Epithelial cell of prostate (primary cell): ENCODE results near the gene MRTFA.
"Not testable (repeated sequence)": the region's sequence is repeated elsewhere in the genome, so short reads cannot be mapped to it uniquely, and the experiment has no call there.

Source experiments
- DNase-seq: peaks from one replicate; pipeline ENCODE4 v3.0.0-alpha.2; 2011; ENCODE audit warnings: low read depth, low spot score
- H3K27ac ChIP-seq: fragments of 450-650 bp; 2 replicates; pipeline ENCODE4 v1.5.1; 2017; ENCODE audit warnings: mild to moderate bottlenecking

The MRTFA gene

DNA sequence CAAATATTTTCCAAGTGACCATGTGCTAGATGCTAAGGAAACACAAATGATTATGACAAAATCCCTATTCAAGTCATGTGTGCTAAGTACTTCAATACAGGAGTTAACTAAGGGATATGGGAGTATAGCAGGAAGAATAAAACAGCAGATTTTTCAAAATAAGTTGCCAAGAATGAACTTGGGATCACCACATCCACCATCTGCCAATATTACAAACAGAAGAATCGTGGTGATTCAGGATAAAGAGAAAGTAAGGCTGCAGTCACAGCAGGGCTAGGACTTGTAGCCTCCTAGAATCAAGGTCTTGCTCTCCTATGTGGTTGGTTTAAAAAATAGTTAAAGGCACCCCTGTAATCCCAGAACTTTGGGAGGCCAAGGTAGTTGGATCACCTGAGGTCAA, 34.3 kb downstream of the MRTFA start:
- H3K27ac ChIP-seq, result peak overlapping the region; percentile 71
- no peak for DNase-seq

DNA sequence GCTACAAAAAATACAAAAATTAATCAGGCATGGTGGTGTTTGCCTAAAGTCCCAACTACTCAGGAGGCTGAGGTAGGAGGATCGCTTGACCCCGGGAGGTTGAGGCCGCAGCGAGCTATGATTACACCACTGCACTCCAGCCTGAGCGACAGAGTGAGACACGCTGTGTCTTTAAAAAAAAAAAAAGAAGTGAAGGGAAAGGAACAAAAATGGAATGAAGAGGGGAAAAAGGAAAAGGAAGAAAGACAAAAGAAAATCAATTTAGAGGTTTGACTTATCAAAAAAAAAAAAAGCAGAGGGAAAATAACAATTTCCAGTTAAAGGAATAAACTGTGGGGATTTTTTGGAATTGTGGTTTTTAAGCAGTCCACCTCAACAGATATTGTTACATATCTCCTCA, 36.8 kb downstream of the MRTFA start:
- no peak for DNase-seq
- no peak overlapping the region for H3K27ac ChIP-seq

DNA sequence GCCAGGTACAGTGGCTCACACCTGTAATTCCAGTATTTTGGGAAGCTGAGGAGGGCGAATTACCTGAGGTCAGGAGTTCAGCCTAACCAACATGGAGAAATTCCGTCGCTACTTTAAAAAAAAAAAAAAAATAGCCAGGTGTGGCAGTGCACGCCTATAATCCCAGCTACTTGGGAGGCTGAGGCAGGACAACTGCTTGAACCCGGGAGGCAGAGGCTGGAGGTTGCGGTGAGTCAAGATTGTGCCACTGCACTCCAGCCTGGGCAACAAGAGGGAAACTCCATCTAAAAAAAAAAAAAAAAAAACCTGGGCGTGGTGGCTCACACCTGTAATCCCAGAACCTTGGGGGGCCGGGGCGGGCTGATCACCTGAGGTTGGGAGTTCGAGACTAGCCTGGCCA, 37.8 kb downstream of the MRTFA start:
- DNase-seq, result not testable (repeated sequence)
- H3K27ac ChIP-seq, result peak overlapping the region; percentile 81

DNA sequence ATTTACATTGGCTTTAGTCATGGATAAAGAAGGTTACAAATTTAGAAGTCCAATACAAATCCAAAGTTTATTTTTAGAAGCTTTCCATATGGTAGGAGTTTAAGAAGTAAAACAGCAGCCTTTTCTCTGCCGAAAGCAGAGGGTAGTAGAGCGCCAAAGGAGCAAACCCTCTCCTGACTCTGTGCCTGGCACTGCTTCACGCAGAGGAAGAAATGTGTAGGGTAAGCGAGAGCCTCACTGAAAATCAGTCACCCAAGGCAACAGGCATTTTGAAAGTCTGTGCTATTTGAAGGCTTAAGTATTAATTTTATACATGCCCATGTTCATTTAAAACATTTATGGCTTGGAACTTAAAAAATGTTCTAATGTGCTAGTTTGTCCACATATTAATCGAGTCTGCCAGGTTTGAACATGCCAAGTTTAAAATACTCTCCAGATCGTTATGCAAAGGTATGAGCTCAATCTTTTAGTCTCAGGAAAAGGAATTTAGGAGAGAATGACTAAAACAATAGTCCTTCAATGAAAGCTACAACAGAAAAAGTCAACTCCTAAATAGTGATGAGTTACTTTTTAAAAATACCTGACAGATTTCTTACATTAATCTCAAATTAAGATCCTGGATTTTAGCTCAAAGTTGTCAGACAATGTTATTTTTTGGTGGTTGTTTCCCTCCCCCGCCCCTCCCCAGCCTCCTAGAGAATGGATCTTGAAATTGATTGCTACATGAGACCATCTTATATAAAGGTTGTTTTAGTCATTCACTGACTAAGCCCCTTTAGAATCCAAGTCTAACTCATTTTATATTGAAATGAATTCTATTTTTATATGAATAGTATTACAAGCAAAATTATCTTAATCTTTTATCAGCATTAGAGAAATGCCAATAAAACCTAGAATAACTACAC, 38.7 kb downstream of the MRTFA start:
- DNase-seq, result no peak
- peak overlapping the region; percentile 81 for H3K27ac ChIP-seq

DNA sequence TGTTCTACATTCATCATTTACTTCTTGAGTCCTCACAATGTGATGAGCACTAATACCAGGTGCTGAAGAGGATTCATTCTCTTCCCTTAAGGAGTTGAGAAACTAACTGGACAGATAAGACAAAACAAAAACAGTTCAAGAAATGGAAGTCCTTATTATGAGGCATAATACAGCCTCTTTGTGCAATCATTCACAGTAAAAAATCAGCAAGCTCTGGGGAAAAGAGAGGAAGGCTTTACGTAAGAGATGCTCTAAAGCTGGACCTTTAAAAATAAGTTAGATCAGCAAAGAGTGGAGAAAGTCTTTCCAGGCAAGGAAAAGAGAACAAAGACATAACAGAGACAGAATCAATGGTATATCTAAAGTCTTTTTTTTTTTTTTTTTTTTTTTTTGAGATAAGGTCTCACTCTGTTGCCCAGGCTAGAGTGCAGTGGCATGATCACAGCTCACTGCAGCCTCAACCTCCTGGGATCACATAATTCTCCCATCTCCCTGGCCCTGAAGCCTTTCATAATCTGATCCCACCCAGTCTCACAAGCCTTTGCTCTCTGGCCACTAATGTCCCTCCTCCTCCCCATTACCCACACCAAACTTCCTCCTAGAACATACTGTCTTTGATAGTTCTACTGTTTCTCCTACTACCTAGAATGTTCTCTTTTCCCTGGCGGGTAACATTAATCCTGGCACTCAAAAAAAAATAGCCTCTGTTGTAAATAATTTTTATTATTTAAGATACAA, 40.9 kb downstream of the MRTFA start:
- H3K27ac ChIP-seq, result no peak overlapping the region
- DNase-seq, result no peak

DNA sequence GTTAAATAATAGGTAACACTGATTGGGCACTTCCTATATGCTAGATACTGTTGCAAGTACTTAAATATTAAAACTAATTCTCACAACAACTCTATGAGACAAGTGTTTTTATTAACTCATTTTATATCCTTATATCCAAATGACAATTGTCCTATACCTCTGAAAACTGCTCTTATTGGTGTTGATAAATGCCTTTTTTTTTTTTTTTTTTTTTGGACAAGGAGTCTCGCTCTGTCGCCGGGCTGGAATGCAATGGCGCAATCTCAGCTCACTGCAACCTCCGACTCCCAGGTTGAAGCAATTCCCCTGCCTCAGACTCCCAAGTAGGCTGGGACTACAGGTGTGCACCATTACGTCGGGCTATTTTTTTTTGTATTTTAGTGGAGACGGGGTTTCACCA, 41.6 kb downstream of the MRTFA start:
- no peak overlapping the region for H3K27ac ChIP-seq
- DNase-seq, result no peak

DNA sequence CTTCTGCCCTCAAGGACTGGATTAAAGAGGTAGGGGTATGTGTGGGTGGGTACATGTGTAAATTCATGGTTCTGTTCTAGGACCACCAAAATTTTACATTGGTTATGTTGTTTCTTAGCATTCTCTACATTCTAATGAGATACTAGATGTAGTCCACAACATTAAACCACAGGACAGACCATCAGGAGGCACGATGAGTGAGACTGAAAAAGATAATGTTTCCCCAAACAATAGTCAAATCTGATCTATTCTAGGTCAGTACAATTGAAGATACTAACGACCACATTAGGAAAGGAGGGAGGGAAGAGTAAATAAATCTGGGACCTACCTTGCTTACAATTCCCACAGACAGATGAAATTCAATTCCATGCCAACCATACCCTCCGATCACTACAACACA, 42.2 kb downstream of the MRTFA start:
- no peak overlapping the region for H3K27ac ChIP-seq
- no peak for DNase-seq

DNA sequence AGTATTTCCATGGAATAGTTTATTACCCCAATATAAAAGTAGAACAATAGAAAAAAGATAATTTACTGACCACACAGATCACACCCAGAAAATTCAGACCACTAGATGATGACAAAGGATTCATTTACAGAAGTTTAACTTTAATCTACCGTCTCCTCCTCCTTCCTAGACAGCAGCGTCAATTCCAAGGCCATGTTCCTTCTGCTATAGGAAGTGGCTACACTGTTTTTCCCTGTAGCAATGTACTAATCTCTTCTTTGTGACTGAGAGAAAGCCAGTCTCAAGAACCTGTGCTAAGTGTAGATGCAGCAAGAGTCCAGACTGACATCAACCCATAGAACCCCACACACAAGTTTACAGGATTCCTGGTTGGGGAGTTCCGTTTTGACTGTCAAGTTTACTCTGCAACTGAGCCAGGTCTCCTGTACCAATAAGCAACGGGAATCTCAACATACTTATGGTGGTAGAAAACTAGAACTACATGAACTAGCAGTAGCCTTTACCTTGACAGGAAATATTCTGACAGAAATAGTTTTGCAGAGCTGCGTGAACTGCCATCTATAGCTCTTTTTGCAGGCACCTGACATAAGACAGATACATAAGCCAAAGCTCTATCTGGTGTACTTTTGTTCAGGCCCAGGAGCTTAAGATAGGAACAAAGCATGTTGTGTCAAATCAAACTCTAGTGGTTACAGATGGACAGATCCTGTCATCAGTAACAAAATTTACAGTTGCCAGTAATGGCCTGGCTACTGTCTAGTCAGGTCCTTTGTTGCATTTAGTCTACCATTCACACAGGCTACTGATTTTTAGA, 42.9 kb downstream of the MRTFA start:
- no peak for DNase-seq
- no peak overlapping the region for H3K27ac ChIP-seq

DNA sequence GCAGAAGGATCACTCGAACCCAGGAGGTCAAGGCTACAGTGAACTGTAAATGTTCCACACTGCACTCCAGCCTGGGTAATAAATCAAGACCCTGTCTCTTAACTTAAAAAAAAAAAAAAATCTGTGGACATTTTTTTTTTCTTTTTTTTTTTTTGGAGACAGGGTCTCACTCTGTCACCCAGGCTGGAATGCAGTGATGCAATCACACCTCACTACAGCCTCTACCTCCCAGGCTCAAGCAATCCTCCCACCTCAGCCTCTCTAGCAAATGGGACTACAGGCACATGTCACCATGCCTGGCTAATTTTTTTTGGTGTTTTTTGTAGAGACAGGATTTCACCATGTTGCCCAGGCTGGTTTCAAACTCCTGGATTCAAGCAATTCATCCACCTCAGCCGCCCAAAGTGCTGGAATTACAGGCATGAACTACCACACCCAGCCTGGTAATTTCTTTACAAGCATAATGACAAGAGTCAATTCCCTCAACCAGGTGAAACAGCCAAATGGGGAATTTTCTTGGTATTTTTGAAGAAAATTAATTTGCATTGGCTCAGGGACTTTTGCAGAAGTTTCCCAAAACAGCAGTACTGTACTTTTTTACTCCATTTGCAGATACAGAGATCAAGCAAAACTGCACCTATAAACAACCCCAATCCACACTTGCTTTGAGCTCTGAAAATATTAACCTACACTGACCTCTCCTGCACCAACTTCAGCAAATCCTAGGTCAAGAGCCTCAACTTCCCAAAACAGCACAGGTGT, 44.0 kb downstream of the MRTFA start:
- no peak for DNase-seq
- no peak overlapping the region for H3K27ac ChIP-seq

DNA sequence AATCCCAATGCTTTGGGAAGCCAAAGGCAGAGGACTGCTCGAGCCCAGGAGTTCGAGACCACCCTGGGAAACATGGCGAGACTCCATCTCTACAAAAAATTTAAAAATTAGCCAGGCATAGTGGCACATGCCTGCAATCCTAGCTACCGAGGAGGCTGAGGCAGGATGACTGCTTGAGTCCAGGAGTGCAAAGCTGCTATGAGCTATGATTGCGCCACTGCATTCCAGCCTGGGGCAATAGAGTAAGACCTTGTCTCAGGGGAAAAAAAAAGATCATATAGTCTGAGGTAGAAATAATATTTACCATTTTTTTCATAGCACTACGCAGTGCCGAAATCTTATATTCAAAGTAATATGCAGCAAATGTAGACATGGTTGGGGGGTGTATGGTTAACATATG, 47.8 kb downstream of the MRTFA start:
- peak overlapping the region; percentile 20 for H3K27ac ChIP-seq
- peak; percentile 31 for DNase-seq

DNA sequence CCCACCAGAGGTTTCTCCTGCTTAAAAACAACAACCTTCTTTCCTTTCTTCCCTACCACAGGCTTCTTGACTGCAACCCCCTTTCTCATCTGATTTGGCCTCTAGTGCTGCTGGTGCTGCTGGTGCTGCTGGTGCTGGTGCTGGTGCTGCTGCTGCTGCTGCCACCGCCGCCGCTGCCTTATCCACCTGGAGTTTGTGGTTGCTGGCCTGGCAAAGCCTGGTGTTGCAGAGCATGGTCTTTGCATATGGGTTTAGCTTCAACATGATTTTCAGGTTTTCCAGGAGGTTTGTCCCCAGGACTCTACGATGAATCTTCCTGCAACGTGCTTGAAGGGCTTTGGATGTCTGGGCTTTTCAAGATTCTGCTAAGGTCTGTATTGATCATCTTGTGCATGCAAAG, 49.7 kb downstream of the MRTFA start:
- no peak overlapping the region for H3K27ac ChIP-seq
- no peak for DNase-seq

DNA sequence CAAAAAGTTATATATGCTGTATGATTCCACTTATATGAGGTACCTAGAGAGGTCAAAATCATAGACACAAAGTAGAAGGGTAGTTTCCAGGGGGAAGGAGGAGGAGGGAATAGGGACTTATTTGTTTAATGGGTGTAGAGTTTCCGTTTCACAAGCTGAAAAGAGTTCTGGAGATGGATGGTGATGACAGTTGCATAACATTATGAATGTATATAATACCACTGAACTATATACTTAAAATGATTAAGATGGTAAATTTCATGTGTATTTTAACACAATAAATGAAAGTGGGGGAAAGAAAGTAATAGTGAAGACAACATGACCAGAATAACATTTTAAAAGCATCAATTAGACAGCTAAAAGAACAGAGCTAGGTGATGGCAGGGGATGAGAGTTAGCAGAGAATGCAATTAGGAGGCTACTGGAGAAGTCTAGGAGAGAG, 51.2 kb downstream of the MRTFA start:
- DNase-seq, result no peak
- H3K27ac ChIP-seq, result no peak overlapping the region

DNA sequence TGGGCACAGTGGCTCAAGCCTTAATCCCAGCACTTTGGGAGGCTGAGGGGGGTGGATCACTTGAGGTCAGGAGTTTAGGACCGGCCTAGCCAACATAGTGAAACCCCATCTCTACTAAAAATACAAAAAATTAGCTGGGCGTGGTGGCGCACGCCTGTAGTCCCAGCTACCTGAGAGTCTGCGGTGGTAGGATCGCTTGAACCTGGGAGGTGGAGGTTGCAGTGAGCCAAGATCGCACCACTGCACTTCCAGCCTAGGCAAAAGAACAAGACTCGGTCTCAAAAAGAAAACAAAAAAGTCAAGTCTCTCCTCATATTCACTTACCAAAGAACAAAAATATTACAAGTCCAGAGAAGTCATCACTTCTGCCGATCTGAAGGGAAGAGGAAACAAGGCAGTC, 51.8 kb downstream of the MRTFA start:
- not testable (repeated sequence) for H3K27ac ChIP-seq, DNase-seq

DNA sequence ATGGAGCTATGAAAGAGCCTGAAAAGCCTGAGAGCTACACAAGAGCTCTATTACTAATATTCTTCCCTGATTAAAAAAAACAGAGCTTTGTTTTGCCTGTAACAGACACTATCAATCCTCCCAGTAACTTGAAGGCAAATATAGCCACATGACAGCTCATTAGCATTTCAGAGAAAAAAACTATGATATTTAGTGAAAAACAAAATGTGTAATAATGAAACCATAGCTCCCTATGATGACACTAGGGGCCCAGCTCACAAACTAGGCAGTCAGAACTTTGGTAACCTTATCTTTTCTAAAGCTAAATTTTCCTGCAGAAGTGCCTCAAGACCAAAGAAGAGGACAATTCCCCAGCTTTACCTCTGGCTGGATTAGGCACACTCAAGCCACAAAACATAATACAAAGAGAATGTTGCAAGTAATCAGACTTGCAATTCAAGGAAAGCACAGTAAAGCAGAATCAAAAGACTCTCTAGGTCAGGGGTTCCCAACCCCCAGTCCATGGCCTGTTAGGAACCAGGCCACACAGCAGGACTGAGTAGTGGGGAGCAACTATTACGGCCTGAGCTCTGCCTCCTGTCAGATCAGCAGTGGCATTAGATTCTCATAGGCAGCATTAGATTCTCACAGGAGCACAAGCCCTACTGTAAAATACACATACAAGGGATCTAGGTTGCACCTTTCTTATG, 53.3 kb downstream of the MRTFA start:
- no peak overlapping the region for H3K27ac ChIP-seq
- DNase-seq, result no peak

DNA sequence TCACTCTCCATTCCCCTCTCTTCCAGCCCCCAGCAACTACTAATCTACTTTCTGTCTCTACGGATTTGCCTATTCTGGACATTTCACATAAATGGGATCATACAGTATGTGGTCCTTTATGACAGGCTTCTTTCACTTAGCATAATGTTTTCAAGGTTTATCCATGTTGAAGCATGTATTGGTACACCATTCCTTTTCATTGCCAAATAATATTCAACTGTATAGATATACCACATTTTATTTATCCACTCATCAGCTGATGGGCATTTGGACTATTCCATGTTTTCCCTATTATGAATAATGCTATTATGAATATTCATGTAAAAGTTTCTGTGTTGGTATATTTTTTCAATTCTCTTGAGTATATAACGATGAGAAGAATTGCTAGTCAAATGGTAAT, 54.5 kb downstream of the MRTFA start:
- no peak for DNase-seq
- no peak overlapping the region for H3K27ac ChIP-seq

DNA sequence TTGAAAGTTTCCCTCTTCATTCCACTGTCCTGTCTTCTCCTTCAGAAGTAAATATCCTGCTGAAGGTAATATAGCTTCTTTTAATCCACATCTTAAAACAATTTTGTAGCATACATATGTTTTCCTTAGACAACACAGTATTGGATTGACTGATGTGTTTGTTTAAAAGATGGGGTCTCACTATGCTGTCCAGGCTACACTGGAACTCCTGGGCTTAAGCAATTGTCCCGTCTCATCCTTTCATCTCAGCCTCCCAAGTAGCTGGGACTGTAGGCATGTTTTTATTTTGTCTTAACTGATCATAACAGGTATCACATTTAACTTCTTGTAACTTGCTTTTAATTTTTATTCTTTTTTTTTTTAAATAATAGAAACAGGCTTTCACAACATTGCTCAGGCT, 55.9 kb downstream of the MRTFA start:
- H3K27ac ChIP-seq, result no peak overlapping the region

DNA sequence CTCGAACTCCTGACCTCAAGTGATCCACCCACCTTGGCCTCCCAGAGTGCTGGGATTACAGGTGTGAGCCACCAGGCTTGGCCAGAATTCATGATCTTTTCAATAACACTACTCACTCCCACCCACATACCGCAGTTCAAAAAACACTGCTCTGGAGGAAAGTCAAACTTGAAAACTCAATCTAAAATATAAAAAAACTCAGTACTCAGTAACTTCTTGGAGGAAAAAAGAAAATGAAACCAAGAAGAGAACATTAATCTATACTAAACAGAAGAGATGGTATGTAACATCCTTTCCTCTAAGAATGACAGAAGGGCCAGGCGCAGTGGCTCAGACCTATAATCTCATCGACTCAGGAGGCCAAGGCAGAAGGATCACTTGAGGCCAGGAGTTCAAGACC, 58.3 kb downstream of the MRTFA start:
- no peak for DNase-seq
- H3K27ac ChIP-seq, result no peak overlapping the region

More for the DNA sequence above, 55.9 kb downstream of the MRTFA start:
- no peak for DNase-seq

DNA sequence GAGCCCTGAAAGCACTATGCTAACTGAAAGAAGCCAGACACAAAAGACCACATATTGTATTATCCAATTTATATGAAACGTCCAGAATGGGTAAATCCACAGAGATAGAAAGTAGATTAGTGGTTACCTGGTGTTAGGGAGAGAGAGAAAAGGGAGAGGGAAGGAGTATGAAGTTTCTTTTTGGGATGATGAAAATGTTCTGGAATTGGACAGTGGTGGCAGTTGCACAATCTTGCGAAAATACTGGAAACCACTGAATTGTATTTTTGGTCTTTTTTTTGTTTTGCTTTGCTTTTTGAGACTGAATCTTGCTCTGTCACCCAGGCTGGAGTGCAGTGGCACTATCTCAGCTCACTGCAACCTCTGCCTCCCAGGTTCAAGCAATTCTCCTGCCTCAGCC, 63.5 kb downstream of the MRTFA start:
- no peak overlapping the region for H3K27ac ChIP-seq
- no peak for DNase-seq

DNA sequence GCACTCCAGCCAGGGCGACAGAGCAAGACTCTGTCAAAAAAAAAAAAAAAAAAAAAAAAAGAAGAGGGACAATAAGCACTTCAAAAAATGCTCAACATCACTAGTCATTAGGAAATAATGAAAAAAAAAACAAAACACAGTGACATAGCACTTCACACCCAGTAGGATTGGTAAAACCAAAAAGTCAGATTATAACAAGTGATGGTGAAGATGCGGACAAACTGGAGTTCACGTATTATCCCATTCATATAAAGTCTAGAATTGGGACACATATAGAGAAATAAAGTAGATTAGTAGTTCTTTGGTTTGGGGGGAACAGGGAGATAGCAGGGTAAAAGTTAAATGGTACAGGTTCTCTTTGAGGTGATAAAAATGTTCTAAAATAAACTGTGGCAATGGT, 64.6 kb downstream of the MRTFA start:
- no peak overlapping the region for H3K27ac ChIP-seq
- no peak for DNase-seq
